Measurements from ENCODE around the gene FTO. TPM values are rescaled to one million over a fixed set of nuclear protein-coding genes. Genes with fewer than 3 reads are reported as not detected.

Gene FTO
- total RNA-seq, 4 donors from 2014 or later = 70.9 to 89.7 (median 86.8) TPM

GRCh38 chr16:54050459-54051210 lies 346.7 kb downstream of the FTO start:
- DNase-seq (ENCODE audit: low spot score) (no peak), ATAC-seq (ENCODE audit: low FRiP score) (no peak)
- TF ChIP-seq CTCF (IDR thresholded peaks at IDR 0.05) = no peak

- no peak for ATAC-seq (ENCODE audit: low FRiP score)
- TF ChIP-seq CTCF (IDR thresholded peaks at IDR 0.05) = no peak
- no peak for DNase-seq (ENCODE audit: low spot score)
Observed at GRCh38 chr16:54051821-54052220, 347.9 kb downstream of the FTO start.

- no peak for TF ChIP-seq CTCF (IDR thresholded peaks at IDR 0.05)
- no peak for DNase-seq (ENCODE audit: low spot score)
- no peak for ATAC-seq (ENCODE audit: low FRiP score)
Observed at GRCh38 chr16:54052271-54052670, 348.3 kb downstream of the FTO start.

GRCh38 chr16:54053891-54054820 lies 350.2 kb downstream of the FTO start:
- TF ChIP-seq CTCF (IDR thresholded peaks at IDR 0.05) = no peak
- DNase-seq (ENCODE audit: low spot score) (no peak), ATAC-seq (ENCODE audit: low FRiP score) (no peak)

- DNase-seq (ENCODE audit: low spot score) = no peak
- no peak for ATAC-seq (ENCODE audit: low FRiP score)
Observed at GRCh38 chr16:54055191-54055590, 351.2 kb downstream of the FTO start.

GRCh38 chr16:54055864-54056263 lies 351.9 kb downstream of the FTO start:
- no peak for ATAC-seq (ENCODE audit: low FRiP score)
- no peak for DNase-seq (ENCODE audit: low spot score)
- no peak for TF ChIP-seq CTCF (IDR thresholded peaks at IDR 0.05)

More at GRCh38 chr16:54055191-54055590, 351.2 kb downstream of the FTO start:
- TF ChIP-seq CTCF (IDR thresholded peaks at IDR 0.05) = no peak

Data from omental fat pad (tissue), 4 donors.